ENCODE data around the gene SLC9A8.

Gene SLC9A8

DNA sequence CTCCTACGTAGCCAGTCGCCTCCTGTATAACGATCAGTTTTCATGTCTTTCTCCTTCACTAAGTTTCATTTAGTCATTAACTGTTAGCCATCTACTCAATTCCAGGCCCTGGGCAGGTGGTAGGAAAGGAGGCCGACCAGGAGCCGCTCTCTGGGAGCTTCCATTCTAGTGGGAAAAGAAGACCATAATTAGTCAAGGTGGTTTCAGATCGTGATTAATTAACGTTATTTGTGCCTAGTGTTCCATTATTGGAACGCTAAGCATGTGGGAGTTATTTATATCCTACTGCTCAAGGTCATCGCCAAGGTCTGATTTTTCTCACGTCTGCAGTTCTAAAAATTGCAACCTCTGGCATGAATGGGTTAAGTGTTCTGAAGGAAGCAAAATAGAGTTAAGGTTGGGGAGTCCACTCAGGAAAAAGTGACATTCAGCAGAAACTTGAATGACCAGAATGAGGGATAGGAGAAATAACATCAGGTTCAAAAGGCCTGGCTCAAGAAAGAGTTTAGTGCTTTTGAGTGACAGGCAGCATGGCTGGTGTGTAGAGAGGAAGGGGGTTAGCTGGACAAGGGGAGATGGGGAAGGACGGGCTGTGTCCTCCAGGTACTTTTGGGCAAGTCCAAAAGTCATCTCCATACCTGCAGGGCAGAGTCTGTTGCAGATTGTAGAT lies 812 bp downstream of the SLC9A8 start:
- DNase-seq (ENCODE audit: low read depth): no peak

DNA sequence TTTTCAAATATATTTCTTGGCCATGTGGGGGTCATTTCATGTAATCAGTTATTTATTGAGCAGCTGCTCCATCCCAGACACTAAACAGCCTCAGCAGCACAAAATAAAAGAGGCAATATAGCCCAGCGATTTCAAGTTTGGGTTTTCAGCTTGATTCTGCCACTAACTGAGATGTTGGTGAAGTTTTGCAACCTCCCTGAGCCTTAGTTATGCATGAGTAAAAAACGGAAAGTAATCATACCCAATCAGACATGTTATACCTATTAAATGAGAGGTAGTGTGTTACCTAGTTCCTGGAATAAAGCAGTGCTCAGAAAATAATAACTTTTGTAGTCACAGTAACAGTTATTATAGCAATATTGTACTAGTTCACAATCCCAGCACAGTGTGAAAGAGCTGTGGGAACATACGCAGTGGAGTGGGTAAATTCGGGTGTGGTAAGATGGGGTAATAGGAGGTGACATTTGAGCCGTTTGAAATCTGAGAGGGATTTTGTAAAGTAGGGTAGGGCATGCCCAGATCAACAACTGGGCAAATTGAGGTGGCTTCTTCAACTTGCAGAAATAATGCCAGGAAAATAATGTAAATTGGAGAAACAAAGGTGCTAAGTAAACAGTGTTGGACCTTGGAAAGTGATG lies 1.5 kb downstream of the SLC9A8 start:
- no peak for DNase-seq (ENCODE audit: low read depth)

DNA sequence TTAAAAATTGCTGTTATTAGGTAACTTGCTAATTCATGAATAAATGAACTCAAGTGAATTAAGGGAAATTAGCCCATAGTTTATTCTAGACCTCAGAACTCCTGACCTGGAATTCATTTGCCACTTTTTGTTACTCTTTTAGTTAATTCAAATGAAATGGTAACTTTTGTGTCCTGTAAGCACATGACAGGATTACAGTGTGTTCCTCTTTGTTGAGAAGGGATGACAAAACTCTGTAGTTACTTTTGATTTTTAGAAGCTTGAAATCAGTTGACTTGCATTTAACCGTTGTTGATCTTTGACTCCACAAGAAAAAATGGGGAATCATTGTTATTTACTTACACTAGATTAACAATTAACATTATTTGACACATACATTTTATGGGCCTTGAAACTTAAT lies 6.2 kb downstream of the SLC9A8 start:
- no peak for DNase-seq (ENCODE audit: low read depth)

DNA sequence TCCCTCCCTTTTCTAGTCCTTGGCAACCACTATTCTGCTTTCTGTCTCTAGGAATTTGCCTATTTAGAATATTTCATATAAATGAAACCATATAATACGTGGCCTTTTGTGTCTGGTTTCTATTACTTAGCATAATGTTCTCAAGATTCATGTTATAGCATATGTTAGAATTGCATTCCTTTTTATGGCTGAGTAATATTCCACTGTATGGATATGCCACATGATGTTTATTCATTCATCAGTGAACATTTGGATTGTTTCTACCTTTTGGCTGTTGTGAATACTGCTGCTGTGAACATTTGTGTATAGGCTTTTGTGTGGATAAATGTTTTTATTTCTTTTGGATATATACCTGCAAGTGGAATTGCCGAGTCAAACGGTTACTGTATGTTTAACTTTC lies 7.1 kb downstream of the SLC9A8 start:
- no peak for DNase-seq (ENCODE audit: low read depth)

DNA sequence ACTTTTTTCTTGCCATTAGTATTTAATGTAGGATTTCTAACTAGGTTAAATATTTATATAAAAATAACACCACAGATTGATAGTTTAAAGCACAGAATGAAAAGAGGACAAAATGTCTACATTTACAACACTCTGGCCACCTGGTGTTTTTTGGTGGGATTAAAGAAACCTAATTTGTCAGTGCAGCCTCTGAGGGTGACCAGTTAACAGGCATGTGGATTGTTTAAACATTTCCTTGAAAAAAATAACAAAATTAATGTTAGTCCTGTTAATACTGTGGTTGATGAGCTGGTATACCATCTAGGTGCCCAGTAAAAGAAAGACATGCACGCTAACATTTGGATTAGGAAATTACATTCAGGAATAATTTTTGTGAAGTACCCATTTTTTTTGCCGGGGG lies 8.8 kb downstream of the SLC9A8 start:
- DNase-seq (ENCODE audit: low read depth): no peak

DNA sequence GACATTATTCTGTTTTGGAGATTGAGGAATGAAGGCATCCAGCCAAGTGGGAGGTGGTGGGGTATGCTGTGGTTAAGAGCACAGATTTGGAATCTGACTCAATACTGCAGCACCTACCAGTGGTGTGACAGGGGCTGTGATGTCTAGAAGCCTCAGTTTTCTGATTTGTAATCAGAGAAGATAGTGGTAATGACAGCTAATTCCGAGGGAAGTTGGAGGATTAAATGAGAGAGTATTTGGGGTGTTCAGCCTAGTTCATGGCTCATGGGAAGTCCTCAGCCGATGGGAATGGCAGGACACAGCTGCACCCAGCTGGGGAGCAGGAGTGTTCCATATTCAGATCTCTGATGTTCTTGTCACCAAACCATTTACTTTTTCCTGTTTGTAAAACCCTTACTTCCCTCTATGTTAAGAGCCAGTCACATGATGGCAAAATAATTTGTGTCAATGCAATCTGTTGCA lies 9.3 kb downstream of the SLC9A8 start:
- peak; percentile 32 for DNase-seq (ENCODE audit: low read depth)

DNA sequence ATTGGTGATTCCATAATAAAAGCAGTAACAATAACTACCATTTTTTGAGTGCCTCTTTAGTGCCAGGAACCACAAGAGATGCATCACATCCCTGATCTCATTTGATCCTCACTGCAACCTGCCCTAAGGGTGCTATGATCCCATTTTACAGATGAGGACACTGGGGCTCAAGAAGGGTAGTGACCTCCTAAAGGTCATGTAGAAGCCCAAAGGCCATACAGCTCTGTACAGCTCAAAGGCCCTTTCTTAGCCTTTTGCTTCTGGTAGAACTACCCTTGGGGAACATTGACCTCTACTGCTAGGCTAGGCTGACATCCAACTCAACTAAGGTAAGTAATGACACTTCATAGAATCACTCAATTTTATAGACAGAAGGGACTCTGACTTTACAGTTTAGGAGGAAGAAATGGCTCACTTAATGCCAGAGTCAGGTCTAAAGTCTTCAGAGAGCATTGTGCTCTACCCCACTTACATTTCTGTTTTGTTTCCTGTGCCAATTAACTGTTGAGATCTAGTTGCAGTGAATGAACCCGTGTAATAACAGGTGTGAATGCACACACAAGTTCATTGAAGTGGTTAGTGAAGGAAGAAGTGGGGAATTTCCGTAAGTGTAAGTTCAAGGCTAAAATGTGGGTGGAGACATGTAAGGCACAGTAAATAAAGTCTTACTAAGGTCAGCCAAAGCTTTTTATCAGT lies 10.7 kb downstream of the SLC9A8 start:
- DNase-seq (ENCODE audit: low read depth): no peak

DNA sequence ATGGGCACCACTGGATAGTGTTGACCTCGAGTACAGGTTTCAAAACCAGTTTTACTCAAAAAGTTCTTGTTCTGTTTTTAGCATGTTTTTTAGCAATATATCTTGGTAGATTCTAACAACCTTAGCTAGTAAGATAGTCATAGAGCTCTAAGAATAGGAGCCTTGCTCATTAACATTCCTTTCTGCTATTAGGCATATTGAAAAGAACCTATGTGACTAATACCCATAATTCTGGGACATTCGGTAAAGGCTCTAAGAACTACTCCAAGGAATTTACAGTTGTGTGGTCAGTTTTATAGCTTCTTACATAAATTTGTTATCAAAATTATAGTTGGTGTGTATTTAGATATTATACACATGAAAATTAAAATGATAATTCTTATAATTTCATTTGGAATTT lies 11.6 kb downstream of the SLC9A8 start:
- DNase-seq (ENCODE audit: low read depth): peak; percentile 9

DNA sequence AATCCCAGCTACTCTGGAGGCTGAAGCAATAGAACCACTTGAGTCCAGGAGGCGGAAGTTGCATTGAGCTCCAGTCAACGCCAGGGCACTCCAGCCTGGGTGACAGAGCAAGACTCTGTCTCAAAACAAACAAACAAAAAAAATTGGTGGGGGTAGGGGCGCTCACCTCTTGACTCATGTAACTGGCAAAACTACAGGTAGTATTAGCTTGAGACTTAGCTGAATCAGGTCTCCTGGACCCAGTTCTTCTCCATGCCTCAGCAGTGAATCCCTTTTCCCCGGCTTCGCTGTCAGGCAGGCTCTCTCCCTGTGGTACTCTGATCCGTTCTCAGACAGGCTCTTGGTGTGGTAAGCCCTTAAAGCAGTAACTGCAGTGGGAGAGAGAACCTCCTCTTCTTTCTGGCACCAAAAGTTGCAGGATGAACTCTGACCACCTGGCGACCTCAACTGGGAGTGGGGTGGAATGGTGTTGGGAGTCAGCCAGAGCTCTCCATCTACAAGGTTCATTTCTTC lies 12.9 kb downstream of the SLC9A8 start:
- DNase-seq (ENCODE audit: low read depth): no peak

DNA sequence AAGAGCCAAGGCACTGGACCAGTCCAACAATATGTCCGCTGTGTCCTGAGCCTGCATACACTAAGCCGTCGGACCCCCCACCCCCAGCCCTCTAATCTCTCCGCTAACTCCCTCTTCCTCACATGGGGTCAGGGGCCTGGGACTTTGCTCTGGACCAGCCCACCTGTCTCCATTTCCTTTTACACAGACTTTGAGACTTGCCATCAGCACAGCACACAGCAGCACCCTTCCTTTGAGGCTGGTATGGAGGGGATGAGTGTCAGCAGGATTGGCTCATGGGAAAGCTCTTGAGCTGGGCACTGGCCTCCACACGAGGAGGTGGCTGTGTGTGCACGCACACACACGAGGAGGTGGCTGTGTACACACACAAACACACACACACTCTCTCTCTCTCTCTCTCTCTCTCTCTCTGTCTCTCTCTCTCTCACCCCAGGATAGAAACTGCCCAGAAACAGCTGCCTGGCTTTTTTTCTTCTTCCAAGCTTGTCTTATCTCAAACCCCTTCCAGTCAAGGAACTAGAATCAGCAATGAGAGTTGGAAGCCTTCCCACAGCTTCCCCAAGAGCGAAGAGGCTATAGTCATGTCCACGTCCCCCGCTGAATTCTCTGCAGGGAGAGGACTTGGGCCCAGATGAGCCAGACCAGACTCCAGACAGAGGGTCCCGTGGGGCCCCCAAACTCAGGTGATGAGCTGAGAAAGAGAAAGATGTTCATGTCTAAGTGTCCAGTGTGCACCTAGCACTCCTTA lies 18.6 kb downstream of the SLC9A8 start:
- DNase-seq (ENCODE audit: low read depth): no peak

DNA sequence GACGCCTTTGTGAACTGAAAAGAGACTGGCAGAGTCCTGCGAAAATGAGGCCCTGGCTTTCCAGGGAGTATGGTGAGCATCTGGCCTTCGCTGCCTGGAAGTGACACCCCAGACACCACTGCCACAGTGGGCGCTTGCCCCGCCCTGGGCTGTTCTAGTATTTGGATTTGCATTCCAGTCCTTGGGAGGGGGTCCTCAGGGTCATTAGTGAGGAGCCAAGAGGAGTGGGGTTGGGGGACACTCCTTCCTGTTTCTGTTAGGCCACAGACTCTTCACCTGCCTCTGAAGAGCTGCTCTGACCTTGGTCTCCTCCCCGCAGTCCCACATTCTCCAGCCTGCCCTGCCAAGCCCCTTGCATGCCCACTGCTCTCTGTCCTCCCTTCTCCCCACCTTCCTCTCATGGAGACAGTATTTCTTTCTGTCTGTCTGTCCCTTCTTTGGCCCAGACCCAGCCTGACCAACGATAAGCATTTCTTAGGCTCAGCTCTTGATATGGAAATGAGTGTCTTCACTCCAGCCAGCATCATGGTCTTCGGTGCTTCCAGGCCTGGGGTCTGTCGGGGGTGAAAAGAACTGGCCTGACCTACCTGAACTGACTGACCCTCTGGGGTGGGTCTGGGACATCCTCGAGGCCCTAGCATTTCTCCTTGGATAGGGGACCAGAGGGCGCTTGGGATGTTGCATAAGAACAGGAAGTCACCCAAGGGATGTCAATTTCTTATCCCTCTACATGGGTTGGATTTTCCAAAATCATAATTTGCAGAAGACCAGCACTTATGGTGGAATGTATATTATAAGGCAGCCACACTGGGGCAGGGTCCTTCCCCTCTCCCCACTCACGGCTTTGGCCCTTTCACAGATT lies 19.4 kb downstream of the SLC9A8 start:
- DNase-seq (ENCODE audit: low read depth): no peak

DNA sequence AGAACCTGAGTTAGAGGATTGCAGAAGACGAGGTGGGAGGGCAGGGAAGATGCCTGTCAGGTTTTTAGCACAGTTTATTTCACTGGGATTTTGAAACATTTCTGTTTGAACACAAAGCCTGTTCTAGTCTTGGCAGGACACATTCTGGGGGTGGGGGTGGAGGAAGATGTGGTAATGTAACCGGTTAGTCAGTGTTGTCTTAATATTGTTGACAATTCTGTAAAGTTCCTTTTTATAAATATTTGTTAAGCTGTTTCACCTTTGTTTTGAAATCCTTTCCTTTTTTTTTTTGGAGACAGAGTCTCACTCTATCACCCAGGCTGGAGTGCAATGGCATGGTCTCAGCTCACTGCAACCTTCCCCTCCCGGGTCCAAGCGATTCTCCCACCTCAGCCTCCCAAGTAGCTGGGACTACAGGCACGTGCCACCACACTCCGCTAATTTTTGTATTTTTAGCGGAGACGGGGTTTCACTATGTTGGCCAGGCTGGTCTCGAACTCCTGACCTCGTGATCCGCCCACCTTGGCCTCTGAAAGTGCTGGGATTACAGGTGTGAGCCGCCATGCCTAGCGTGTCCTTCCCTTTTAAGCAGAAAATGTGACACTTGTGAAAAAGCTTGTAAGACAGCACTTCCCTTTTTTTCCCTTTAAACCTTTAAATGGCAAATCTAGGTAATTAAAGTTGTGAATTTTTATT lies 20.2 kb downstream of the SLC9A8 start:
- no peak for DNase-seq (ENCODE audit: low read depth)

DNA sequence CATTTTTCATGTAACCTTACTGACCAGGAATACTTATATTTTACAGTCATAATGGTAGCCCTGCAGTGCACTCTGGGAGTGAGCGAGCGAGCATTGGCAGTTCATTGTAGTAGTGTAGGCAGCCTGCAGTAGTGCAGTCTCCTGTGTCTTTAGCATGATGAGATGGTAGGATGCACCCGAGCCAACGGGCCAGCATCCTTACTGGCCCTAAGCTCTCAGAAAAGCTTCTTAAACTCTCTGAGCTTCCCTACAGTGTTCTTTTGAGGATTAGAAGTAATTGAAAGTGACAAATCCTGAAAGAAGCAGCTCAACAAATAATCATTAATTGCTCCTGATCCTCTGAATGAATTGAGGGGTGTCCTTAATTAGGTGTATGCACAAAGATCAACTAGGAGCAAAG lies 20.9 kb downstream of the SLC9A8 start:
- no peak for DNase-seq (ENCODE audit: low read depth)

DNA sequence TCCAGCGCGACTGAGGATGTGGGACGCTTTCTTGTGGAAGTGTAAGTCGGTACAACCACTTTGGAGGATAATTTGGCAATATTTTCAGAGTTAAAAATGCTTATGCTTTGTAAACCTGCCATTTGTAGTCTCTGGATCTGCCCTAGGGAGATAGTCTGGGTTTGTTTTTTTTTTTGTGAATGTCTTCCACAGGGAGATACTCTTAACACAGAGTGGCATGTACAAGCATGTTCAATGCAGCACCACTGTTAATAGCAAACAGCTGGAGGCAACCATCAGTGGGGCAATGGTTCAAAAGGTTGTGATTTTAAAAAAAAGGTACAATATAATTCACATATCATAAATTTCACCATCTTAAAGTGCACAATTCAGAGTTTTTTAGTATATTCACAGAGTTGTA lies 22.4 kb downstream of the SLC9A8 start:
- DNase-seq (ENCODE audit: low read depth): no peak

DNA sequence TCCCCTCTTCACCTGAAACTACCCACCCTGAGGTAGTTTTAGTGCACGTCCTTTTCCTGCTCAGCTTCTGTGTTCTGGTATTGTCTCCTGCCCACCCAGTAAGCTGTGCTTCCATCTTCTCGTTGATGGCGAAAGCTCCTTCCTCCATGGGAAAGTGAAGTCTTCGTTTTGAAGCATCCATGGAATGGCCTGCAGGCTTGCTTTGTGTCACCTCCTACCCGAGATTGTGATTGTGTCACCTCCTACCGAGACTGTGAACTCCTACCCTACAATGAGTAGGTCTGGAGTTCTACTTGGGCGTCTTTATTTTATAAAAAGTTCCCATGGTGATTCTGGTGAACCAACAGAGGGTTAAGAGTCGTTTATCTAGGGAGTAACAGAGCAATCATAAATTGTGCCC lies 25.9 kb downstream of the SLC9A8 start:
- no peak for DNase-seq (ENCODE audit: low read depth)

DNA sequence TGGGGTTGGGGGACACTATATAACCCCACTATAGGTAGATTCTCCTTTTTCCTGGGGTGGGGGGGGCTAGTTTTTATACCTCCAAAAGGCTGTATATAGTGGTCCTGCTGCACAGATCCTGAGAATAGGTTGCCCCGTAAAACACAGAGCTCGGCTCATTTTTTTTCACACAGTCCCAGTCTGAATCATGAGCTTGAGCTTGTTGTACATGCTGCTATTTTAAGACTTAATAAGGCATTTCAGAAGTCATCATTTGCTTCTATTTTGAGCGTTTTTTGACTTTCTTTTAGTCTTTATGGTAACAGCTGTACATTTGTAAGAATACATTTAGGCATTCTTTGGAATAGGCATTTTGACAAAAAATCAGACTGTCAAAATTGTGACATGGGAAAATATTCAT lies 30.5 kb downstream of the SLC9A8 start:
- DNase-seq (ENCODE audit: low read depth): no peak

DNA sequence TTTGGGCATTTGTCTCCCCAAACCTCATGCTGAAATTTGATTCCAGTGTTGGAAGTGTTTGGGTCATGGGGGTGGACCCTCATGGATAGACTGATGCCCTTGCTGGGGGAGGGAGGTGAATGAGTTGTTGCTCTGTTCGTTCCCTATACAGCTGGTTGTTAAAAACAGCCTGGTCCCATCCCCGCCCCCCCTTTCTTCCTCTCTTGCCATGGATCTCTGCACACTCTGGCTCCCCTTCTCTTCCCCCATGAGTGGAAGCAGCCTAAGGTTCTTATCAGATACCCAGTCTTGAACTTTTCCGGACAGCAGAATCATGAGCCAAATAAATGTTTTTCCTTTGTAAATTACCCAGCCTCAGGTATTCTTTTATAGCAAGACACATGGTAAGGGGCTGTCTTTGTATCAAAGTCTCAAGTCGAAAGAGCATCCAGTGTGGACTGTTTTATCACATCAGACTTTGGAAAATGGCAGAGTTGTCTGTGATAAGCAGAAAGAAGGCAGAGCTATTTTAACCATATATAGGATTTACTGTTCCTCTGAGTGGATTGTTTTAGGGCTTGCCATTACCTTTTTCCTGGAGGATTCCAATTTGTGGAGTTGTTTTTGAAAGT lies 31.2 kb downstream of the SLC9A8 start:
- DNase-seq (ENCODE audit: low read depth): no peak

DNA sequence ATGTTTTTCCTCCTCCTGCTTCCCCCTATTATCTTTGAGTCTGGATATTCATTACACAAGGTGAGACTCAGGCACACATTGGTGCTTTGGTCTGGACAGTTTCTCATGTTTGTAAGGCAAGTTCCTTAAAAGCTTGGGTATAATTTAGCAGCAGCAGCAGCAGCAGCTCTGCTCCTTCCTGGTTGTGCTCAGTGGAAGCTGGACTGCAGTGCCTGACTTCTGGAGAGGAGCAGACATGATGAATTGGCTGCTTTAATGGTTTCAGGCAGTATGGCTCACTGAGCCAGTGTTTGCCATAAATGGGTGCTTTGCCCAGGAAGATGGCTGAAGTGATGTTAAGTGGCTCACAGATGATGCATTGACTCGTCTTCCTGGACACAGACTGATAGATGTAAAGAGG lies 32.4 kb downstream of the SLC9A8 start:
- DNase-seq (ENCODE audit: low read depth): no peak

DNA sequence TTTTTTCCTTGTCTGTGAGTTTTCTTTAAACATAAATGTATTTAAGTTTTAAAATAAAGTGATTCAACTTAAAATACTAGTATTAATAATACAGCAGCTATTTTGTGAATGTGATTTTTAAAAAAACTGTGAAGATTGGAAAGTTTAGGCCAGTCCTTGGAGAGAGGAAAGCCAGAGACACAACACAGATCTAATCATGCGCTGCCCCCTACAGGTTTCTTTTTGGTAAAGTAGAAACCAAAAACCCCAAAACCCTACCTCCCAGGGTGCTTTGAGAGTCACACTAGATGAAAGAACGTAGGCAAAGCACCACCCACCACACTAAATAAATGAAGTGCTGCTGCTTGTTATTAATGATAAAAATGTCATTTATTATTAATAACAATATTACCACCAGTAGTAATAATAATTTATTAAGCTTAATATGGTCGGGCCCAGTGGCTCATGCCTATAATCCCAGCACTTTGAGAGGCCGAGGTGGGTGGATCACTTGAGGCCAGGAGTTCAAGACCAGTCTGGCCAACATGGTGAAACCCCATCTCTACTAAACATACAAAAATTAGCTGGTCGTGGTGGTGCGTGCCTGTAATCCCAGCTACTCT lies 33.7 kb downstream of the SLC9A8 start:
- peak; percentile 35 for DNase-seq (ENCODE audit: low read depth)

Data from GM04504 (cell line).